GM21786 (cell line): ENCODE data around the gene SCARF2.
"Not testable (repeated sequence)": the region's sequence is repeated elsewhere in the genome, so short reads cannot be mapped to it uniquely, and the experiment has no call there.

Experiments used
- ATAC-seq: cut with Tn5 transposase; IDR thresholded peaks from one replicate; pipeline ENCODE4 v1.9.1; 2021; ENCODE audit not compliant: unreplicated experiment

The SCARF2 gene

GRCh38 chr22:20427945-20428417 lies 9.6 kb downstream of the SCARF2 start:
- ATAC-seq: no peak

- ATAC-seq: no peak
Measured at GRCh38 chr22:20427104-20427944, 10.3 kb downstream of the SCARF2 start.

GRCh38 chr22:20426259-20426615 lies 11.4 kb downstream of the SCARF2 start:
- no peak for ATAC-seq

- no peak for ATAC-seq
Measured at GRCh38 chr22:20425566-20426258, 11.9 kb downstream of the SCARF2 start.

GRCh38 chr22:20424932-20425565 lies 12.6 kb downstream of the SCARF2 start:
- ATAC-seq: no peak

- ATAC-seq: no peak
Measured at GRCh38 chr22:20424568-20424931, 13.1 kb downstream of the SCARF2 start.

- ATAC-seq: no peak
Measured at GRCh38 chr22:20423906-20424551, 13.6 kb downstream of the SCARF2 start.

GRCh38 chr22:20423008-20423905 lies 14.4 kb downstream of the SCARF2 start:
- no peak for ATAC-seq

- no peak for ATAC-seq
Measured at GRCh38 chr22:20422271-20423007, 15.2 kb downstream of the SCARF2 start.

DNA sequence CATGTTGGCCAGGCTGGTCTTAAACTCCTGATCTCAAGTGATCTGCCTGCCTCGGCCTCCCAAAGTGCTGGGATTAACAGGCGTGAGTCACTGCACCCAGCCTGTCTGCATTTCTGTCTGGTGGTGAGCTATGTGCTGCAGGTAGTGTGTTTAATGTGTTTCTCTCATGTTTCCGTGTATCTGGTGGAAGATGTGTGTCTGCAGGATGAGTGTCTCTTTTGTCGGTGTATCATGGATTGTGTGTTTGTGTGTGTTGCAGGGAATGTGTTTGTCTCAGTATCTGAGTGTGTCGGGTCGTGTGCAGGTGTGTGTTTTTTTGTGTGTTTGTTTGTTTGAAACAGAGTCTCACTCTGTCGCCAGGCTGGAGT lies 16.1 kb downstream of the SCARF2 start:
- no peak for ATAC-seq

- ATAC-seq: no peak
Measured at GRCh38 chr22:20420157-20420842, 17.3 kb downstream of the SCARF2 start.

DNA sequence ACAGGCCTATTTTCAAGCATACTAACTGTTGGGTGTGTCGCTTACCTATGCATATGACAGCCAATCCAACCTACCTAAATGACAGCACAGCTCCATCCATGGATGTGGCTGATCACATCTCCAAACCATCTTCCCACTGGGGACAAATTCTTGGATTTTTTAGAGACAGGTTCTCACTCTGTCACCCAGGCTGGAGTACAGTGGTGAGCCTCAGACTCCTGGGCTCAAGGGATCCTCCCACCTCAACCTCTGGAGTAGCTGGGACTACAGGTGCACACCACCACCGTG lies 18.0 kb downstream of the SCARF2 start:
- no peak for ATAC-seq

DNA sequence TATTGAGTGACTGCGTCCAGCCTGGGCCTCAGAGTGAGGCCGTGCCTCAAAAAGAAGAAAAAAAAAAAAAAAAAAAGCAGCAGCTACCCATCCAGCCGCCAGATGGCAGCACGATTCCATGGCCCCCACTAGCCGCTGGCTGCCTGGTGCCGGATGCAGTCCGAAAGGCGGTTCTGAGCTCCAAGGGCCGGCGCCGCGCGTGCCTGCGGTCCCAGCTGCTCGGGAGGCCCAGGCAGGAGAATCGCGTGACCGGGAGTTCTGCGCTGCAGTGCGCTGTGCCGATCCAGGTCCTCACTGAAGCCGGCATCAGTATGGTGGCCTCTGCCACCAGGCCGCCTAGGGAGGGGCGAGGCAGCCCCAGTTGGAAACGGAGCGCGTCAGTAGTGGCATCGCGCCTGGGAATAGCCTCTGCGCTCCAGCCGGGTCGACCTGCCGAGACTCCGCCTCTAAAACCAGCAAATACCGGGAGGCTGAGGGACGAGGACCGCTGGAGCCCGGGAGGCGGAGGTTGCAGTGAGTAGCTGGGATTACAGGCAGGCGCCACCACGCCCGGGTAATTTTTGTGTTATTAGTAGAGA lies 19.3 kb downstream of the SCARF2 start:
- no peak for ATAC-seq

GRCh38 chr22:20415699-20416098 lies 21.9 kb downstream of the SCARF2 start:
- not testable (repeated sequence) for ATAC-seq

- not testable (repeated sequence) for ATAC-seq
Measured at GRCh38 chr22:20415241-20415640, 22.4 kb downstream of the SCARF2 start.

DNA sequence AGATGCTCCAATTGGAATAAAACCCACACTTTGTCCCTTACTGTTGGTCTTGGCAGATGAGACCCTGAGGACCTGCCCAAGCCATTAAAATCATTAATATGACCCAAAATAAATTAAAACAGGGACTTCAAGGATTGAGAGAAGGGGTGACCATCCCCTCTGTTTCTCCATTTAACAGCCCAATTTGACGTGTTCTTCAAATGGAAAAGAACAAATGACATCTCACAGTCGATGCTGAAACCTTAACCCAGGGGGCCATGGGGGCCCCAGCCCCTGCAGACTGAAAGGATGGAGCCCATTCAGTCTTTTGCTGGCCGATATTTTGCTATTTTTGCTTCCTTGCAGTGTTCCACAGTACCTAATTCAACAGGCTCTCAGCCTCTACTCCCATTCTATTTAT lies 23.2 kb downstream of the SCARF2 start:
- ATAC-seq: no peak

DNA sequence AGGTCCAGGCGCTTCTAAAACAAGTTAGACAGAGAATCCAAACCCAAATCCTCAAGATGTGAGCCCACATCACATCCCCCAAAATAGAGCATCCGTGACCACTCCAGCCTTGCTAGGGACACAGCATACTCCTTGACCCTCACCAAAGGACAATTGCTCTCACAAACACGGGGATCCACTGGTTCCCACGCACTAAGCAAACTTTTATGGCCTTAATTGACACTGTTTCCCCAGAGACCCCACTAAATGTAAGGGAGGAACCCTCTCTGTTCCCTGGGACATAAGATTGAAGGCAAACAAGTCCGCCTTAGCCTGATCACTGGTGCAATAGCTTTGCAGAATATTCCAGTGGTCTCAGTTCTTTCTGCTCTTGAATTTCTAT lies 23.6 kb downstream of the SCARF2 start:
- no peak for ATAC-seq

- no peak for ATAC-seq
Measured at GRCh38 chr22:20413217-20414058, 24.2 kb downstream of the SCARF2 start.
